ENCODE data around the gene UBA6. TPM values are rescaled to one million over a fixed set of nuclear protein-coding genes. Genes with fewer than 3 reads are reported as not detected.

UBA6 gene
- total RNA-seq, 1 donor = 138 TPM

GRCh38 chr4:67723341-67723740, 22.4 kb upstream of the UBA6 start:
- no peak for TF ChIP-seq CTCF (IDR thresholded peaks at IDR 0.05; ENCODE audit: insufficient read depth, low read length)
- no peak overlapping the region for H3K4me3 ChIP-seq (ENCODE audit: low read depth, low read length)
- DNase-seq (ENCODE audit: low read depth) = no peak

- peak; percentile 16 for DNase-seq (ENCODE audit: low read depth)
- TF ChIP-seq CTCF (IDR thresholded peaks at IDR 0.05; ENCODE audit: insufficient read depth, low read length) = no peak
- no peak overlapping the region for H3K4me3 ChIP-seq (ENCODE audit: low read depth, low read length)
Measured at GRCh38 chr4:67721770-67722597, 21.0 kb upstream of the UBA6 start.

- H3K4me3 ChIP-seq (ENCODE audit: low read depth, low read length) = no peak overlapping the region
- no peak for TF ChIP-seq CTCF (IDR thresholded peaks at IDR 0.05; ENCODE audit: insufficient read depth, low read length)
- DNase-seq (ENCODE audit: low read depth) = peak; percentile 48
Measured at GRCh38 chr4:67721315-67721769, 20.4 kb upstream of the UBA6 start.

- no peak for TF ChIP-seq CTCF (IDR thresholded peaks at IDR 0.05; ENCODE audit: insufficient read depth, low read length)
- no peak overlapping the region for H3K4me3 ChIP-seq (ENCODE audit: low read depth, low read length)
- no peak for DNase-seq (ENCODE audit: low read depth)
Measured at GRCh38 chr4:67719953-67720617, 19.1 kb upstream of the UBA6 start.

- DNase-seq (ENCODE audit: low read depth) = no peak
- no peak for TF ChIP-seq CTCF (IDR thresholded peaks at IDR 0.05; ENCODE audit: insufficient read depth, low read length)
- H3K4me3 ChIP-seq (ENCODE audit: low read depth, low read length) = no peak overlapping the region
Measured at GRCh38 chr4:67718848-67719247, 17.9 kb upstream of the UBA6 start.

GRCh38 chr4:67717586-67717985, 16.6 kb upstream of the UBA6 start:
- DNase-seq (ENCODE audit: low read depth) = no peak
- TF ChIP-seq CTCF (IDR thresholded peaks at IDR 0.05; ENCODE audit: insufficient read depth, low read length) = no peak
- no peak overlapping the region for H3K4me3 ChIP-seq (ENCODE audit: low read depth, low read length)

Measured in fibroblast of the aortic adventitia (primary cell).